Sciatic nerve (tissue), 2 donors: ENCODE data around the gene CCDC192. TPM values are rescaled to one million over a fixed set of nuclear protein-coding genes. Genes with fewer than 3 reads are reported as not detected.
"Not testable (repeated sequence)": the region's sequence is repeated elsewhere in the genome, so short reads cannot be mapped to it uniquely, and the experiment has no call there.

ENCODE experiments used
- ATAC-seq: fragments of 200-7000 bp; cut with Tn5 transposase; one replicate; pipeline ENCODE4 v1.9.1; 2020; ENCODE audit warnings: mild to moderate bottlenecking, moderate library complexity
- DNase-seq: peaks from one replicate; pipeline ENCODE4 v3.0.0-alpha.2; 2020; ENCODE audit warnings: low spot score
- intact Hi-C: fragments of 100-400 bp; cut with DNase I; formaldehyde crosslinking; loops from one replicate; pipeline ENCODE4 v1.14.2; 2022
- total RNA-seq: library from RNA; stranded (reverse); fragmentation: NEBNext Ultra II Directional; extraction: Animal tissue kit (Norgen Biotek cat#: 25700); gene quantifications from one replicate; pipeline ENCODE4 v1.2.1, GENCODE V29; 2021
- donor health status: DM: no; HTN: no; CAD: no.
- donor health status: DM: no; HTN: no; CAD: no.

Gene CCDC192
- total RNA-seq, 1 donor from 2014 or later, result 1.2 TPM

- intact Hi-C loops, result no loop called here
- ATAC-seq (no peak), DNase-seq (no peak)
These were observed 6.5 kb upstream of the CCDC192 start for GRCh38 chr5:127696683-127697082.

- no peak for ATAC-seq
- DNase-seq, result no peak
- intact Hi-C loops, result no loop called here
These were observed 5.1 kb upstream of the CCDC192 start for GRCh38 chr5:127697894-127698600.

GRCh38 chr5:127699416-127699815 is 3.8 kb upstream of the CCDC192 start:
- DNase-seq (no peak), ATAC-seq (peak; percentile 34)
- intact Hi-C loops, result no loop called here

- intact Hi-C loops, result no loop called here
- ATAC-seq (peak; percentile 79), DNase-seq (no peak)
These were observed 2.9 kb upstream of the CCDC192 start for GRCh38 chr5:127700237-127700766.

- DNase-seq (no peak), ATAC-seq (no peak)
- intact Hi-C loops, result no loop called here
These were observed 757 bp upstream of the CCDC192 start for GRCh38 chr5:127702434-127702833.

- peak; percentile 77 for ATAC-seq
- no peak for DNase-seq
- intact Hi-C loops, result no loop called here
These were observed 2.1 kb downstream of the CCDC192 start for GRCh38 chr5:127705120-127705892.

GRCh38 chr5:127706691-127707090 is 3.5 kb downstream of the CCDC192 start:
- DNase-seq (no peak), ATAC-seq (peak; percentile 20)
- intact Hi-C loops, result no loop called here

- intact Hi-C loops, result no loop called here
- ATAC-seq (peak; percentile 91), DNase-seq (no peak)
These were observed 4.0 kb downstream of the CCDC192 start for GRCh38 chr5:127707209-127707608.

GRCh38 chr5:127713083-127713482 is 9.9 kb downstream of the CCDC192 start:
- not testable (repeated sequence) for ATAC-seq, DNase-seq

GRCh38 chr5:127718181-127718580 is 15.0 kb downstream of the CCDC192 start:
- intact Hi-C loops, result no loop called here
- no peak for DNase-seq
- peak; percentile 62 for ATAC-seq

More at GRCh38 chr5:127713083-127713482, 9.9 kb downstream of the CCDC192 start:
- intact Hi-C loops, result not testable (repeated sequence)

GRCh38 chr5:127723571-127723970 is 20.4 kb downstream of the CCDC192 start:
- intact Hi-C loops, result no loop called here
- ATAC-seq (peak; percentile 95), DNase-seq (peak; percentile 65)

- intact Hi-C loops, result no loop called here
These were observed 22.5 kb downstream of the CCDC192 start for GRCh38 chr5:127725673-127726072.

GRCh38 chr5:127732963-127733362 is 29.8 kb downstream of the CCDC192 start:
- DNase-seq (no peak), ATAC-seq (no peak)
- intact Hi-C loops, result no loop called here

More at GRCh38 chr5:127725673-127726072, 22.5 kb downstream of the CCDC192 start:
- DNase-seq (no peak), ATAC-seq (no peak)

GRCh38 chr5:127739348-127739747 is 36.2 kb downstream of the CCDC192 start:
- intact Hi-C loops, ATAC-seq, DNase-seq: not testable (repeated sequence)

- no peak for DNase-seq
- no peak for ATAC-seq
- intact Hi-C loops, result no loop called here
These were observed 36.7 kb downstream of the CCDC192 start for GRCh38 chr5:127739807-127740384.

- no peak for ATAC-seq
- intact Hi-C loops, result no loop called here
These were observed 38.2 kb downstream of the CCDC192 start for GRCh38 chr5:127741412-127741811.

GRCh38 chr5:127744241-127744640 is 41.0 kb downstream of the CCDC192 start:
- ATAC-seq, result no peak
- no peak for DNase-seq
- intact Hi-C loops, result loop anchor here (2.0 kb wide), 1 partner anchor 65 kb away; no protein-coding TSS in a partner anchor

More at GRCh38 chr5:127741412-127741811, 38.2 kb downstream of the CCDC192 start:
- no peak for DNase-seq

- intact Hi-C loops, result no loop called here
- DNase-seq (no peak), ATAC-seq (peak; percentile 44)
These were observed 43.6 kb downstream of the CCDC192 start for GRCh38 chr5:127746756-127747155.

- intact Hi-C loops, DNase-seq, ATAC-seq: not testable (repeated sequence)
These were observed 49.5 kb downstream of the CCDC192 start for GRCh38 chr5:127752503-127753265.
